ENCODE data around the gene ACTA2.
A peak's percentile ranks its signal among the peaks of the same experiment; 100 is the strongest.

The ACTA2 gene

GRCh38 chr10:88916986-88917385, 35.6 kb downstream of the ACTA2 start:
- no peak for DNase-seq

GRCh38 chr10:88916231-88916630, 36.3 kb downstream of the ACTA2 start:
- DNase-seq, result no peak

- no peak for DNase-seq
These were observed 36.8 kb downstream of the ACTA2 start for GRCh38 chr10:88915781-88916180.

- DNase-seq, result peak; percentile 16
These were observed 38.8 kb downstream of the ACTA2 start for GRCh38 chr10:88913788-88914187.

- peak; percentile 51 for DNase-seq
These were observed 39.4 kb downstream of the ACTA2 start for GRCh38 chr10:88913127-88913526.

- DNase-seq, result no peak
These were observed 40.7 kb downstream of the ACTA2 start for GRCh38 chr10:88911851-88912250.

GRCh38 chr10:88911116-88911515, 41.5 kb downstream of the ACTA2 start:
- DNase-seq, result no peak

GRCh38 chr10:88908194-88908593, 44.4 kb downstream of the ACTA2 start:
- no peak for DNase-seq

- DNase-seq, result no peak
These were observed 45.7 kb downstream of the ACTA2 start for GRCh38 chr10:88906921-88907320.

GRCh38 chr10:88903715-88904114, 48.9 kb downstream of the ACTA2 start:
- no peak for DNase-seq

GRCh38 chr10:88901984-88902789, 50.4 kb downstream of the ACTA2 start:
- no peak for DNase-seq

- DNase-seq, result no peak
These were observed 51.2 kb downstream of the ACTA2 start for GRCh38 chr10:88901206-88901983.

- DNase-seq, result no peak
These were observed 52.7 kb downstream of the ACTA2 start for GRCh38 chr10:88899886-88900285.

- no peak for DNase-seq
These were observed 53.8 kb downstream of the ACTA2 start for GRCh38 chr10:88898727-88899126.

GRCh38 chr10:88896994-88897853, 55.3 kb downstream of the ACTA2 start:
- no peak for DNase-seq

GRCh38 chr10:88896372-88896993, 56.1 kb downstream of the ACTA2 start:
- DNase-seq, result peak; percentile 69

GRCh38 chr10:88895250-88895649, 57.3 kb downstream of the ACTA2 start:
- no peak for DNase-seq

- DNase-seq, result no peak
These were observed 59.0 kb downstream of the ACTA2 start for GRCh38 chr10:88893611-88894010.

GRCh38 chr10:88892222-88892967, 60.2 kb downstream of the ACTA2 start:
- no peak for DNase-seq

GRCh38 chr10:88890681-88891381, 61.7 kb downstream of the ACTA2 start:
- no peak for DNase-seq

All from NCI-H146 (cell line).